ENCODE measurements around the gene KRT79. TPM values are rescaled to one million over a fixed set of nuclear protein-coding genes. Genes with fewer than 3 reads are reported as not detected.

KRT79 gene
- total RNA-seq, 2 experiments from 2014 or later, result not detected

- POLR2A ChIA-PET, result interaction anchor here (0.6 kb wide), 1 partner anchor 502 kb away, joined by 4 read pairs; no protein-coding TSS in a partner anchor
- Mint-ChIP-seq H3K4me3 (no peak overlapping the region), H3K36me3 (ENCODE audit: low read depth) (no peaks in the 10 kb centered on the region), H3K4me1 (ENCODE audit: low read depth) (peaks cover 26% of the 10 kb centered on the region), H3K9me3 (ENCODE audit: insufficient read depth) (no peaks in the 10 kb centered on the region), H3K27me3 (ENCODE audit: low read depth) (peaks cover 9% of the 10 kb centered on the region), H3K27ac (no peak overlapping the region)
- DNase-seq (no peak), ATAC-seq (no peak)
- CTCF ChIA-PET, result interaction anchor here (0.9 to 21.6 kb wide), 10 partner anchors 12 to 500 kb away, joined by 3 to 736 read pairs (median 4); partner anchors contain the start of genes KRT74 and KRT79
Measured at GRCh38 chr12:52872644-52873389, 38.7 kb upstream of the KRT79 start.

- Mint-ChIP-seq H3K27me3 (ENCODE audit: low read depth) (peaks cover 9% of the 10 kb centered on the region), H3K27ac (no peak overlapping the region), H3K36me3 (ENCODE audit: low read depth) (no peaks in the 10 kb centered on the region), H3K9me3 (ENCODE audit: insufficient read depth) (no peaks in the 10 kb centered on the region), H3K4me1 (ENCODE audit: low read depth) (peaks cover 36% of the 10 kb centered on the region), H3K4me3 (no peak overlapping the region)
- ATAC-seq, result no peak
- no peak for DNase-seq
- CTCF ChIA-PET, result interaction anchor here (0.7 to 21.6 kb wide), 22 partner anchors 9 to 714 kb away, joined by 3 to 736 read pairs (median 4); partner anchors contain the start of genes EIF4B, KRT1 and KRT74
- POLR2A ChIA-PET, result no interaction called here
Measured at GRCh38 chr12:52871291-52872039, 37.4 kb upstream of the KRT79 start.

- POLR2A ChIA-PET, result interaction anchor here (1.0 kb wide), 1 partner anchor 289 kb away, joined by 3 read pairs; no protein-coding TSS in a partner anchor
- H3K27ac Mint-ChIP-seq, result no peak overlapping the region
- H3K36me3 Mint-ChIP-seq (ENCODE audit: low read depth), result no peaks in the 10 kb centered on the region
- H3K4me3 Mint-ChIP-seq, result no peak overlapping the region
- H3K27me3 Mint-ChIP-seq (ENCODE audit: low read depth), result peaks cover 6% of the 10 kb centered on the region
- peak; percentile 60 for ATAC-seq
- DNase-seq, result peak; percentile 85
- H3K4me1 Mint-ChIP-seq (ENCODE audit: low read depth), result peaks cover 36% of the 10 kb centered on the region
- CTCF ChIA-PET, result interaction anchor here (0.6 to 21.6 kb wide), 60 partner anchors 9 to 714 kb away, joined by 3 to 736 read pairs (median 4); partner anchors contain the start of genes EIF4B, KRT1, KRT4 and KRT74
- no peaks in the 10 kb centered on the region for H3K9me3 Mint-ChIP-seq (ENCODE audit: insufficient read depth)
Measured at GRCh38 chr12:52870361-52871290, 36.5 kb upstream of the KRT79 start.

DNA sequence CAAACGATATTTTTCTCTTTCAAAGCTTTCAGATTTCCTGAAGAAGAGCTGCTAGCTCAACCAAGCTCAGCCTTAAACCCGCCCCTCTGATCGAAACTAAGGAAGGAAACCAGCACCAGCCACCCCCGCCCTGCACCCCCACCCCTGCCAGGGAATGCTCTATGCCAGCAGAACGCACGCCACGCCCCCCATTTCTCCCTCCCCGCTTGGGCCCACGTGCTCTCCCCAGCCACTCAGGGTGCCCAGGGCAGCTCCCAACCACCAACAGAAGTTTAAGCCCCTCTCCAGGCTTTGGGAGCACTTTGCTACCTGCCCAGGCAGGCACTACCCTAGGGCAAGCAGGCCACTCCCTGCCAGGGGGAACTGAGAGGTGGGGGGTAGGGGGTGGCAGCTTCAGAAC is 33.5 kb upstream of the KRT79 start:
- Mint-ChIP-seq H3K9me3 (ENCODE audit: insufficient read depth) (no peaks in the 10 kb centered on the region), H3K27ac (no peak overlapping the region), H3K27me3 (ENCODE audit: low read depth) (no peaks in the 10 kb centered on the region), H3K36me3 (ENCODE audit: low read depth) (no peaks in the 10 kb centered on the region), H3K4me1 (ENCODE audit: low read depth) (peaks cover 18% of the 10 kb centered on the region), H3K4me3 (no peak overlapping the region)
- no peak for DNase-seq
- ATAC-seq, result no peak
- ChIA-PET CTCF (interaction anchor here (1.4 to 21.6 kb wide), 3 partner anchors 12 to 286 kb away, joined by 3 to 736 read pairs (median 12); partner anchors contain the start of gene KRT74), POLR2A (no interaction called here)

DNA sequence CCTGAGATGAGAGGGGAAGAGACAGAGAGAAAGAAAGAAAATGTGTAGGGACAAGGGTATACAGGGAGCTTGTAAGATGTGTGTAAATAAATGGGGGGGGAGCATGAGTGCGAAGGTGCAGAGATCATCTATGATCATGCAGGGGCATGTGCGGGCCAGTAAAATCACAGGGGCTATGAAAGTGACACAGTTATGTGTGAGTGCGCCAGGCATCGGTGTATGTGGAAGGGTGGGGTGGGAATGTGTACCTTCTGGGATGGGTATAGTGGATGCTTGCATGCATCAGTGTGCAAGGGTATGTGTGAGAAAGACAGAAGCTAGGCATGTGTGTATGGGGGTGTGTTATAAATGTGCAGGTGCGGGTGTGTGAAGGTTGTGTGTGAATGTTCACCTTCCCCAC is 33.0 kb upstream of the KRT79 start:
- ATAC-seq (no peak), DNase-seq (no peak)
- H3K36me3 Mint-ChIP-seq (ENCODE audit: low read depth), result no peaks in the 10 kb centered on the region
- no peak overlapping the region for H3K4me3 Mint-ChIP-seq
- CTCF ChIA-PET, result interaction anchor here (1.4 to 21.6 kb wide), 3 partner anchors 12 to 286 kb away, joined by 3 to 736 read pairs (median 12); partner anchors contain the start of gene KRT74
- H3K27me3 Mint-ChIP-seq (ENCODE audit: low read depth), result no peaks in the 10 kb centered on the region
- no peaks in the 10 kb centered on the region for H3K9me3 Mint-ChIP-seq (ENCODE audit: insufficient read depth)
- POLR2A ChIA-PET, result no interaction called here
- no peak overlapping the region for H3K27ac Mint-ChIP-seq
- H3K4me1 Mint-ChIP-seq (ENCODE audit: low read depth), result peaks cover 18% of the 10 kb centered on the region

GRCh38 chr12:52865090-52865944 is 31.2 kb upstream of the KRT79 start:
- POLR2A ChIA-PET, result no interaction called here
- CTCF ChIA-PET, result interaction anchor here (0.6 to 21.6 kb wide), 6 partner anchors 14 to 586 kb away, joined by 3 to 736 read pairs (median 3); partner anchors contain the start of gene KRT74
- no peak overlapping the region for H3K4me3 Mint-ChIP-seq
- H3K9me3 Mint-ChIP-seq (ENCODE audit: insufficient read depth), result no peaks in the 10 kb centered on the region
- no peaks in the 10 kb centered on the region for H3K36me3 Mint-ChIP-seq (ENCODE audit: low read depth)
- no peaks in the 10 kb centered on the region for H3K27me3 Mint-ChIP-seq (ENCODE audit: low read depth)
- ATAC-seq, result peak; percentile 47
- peaks cover 13% of the 10 kb centered on the region for H3K4me1 Mint-ChIP-seq (ENCODE audit: low read depth)
- peak; percentile 36 for DNase-seq
- no peak overlapping the region for H3K27ac Mint-ChIP-seq

GRCh38 chr12:52862023-52862422 is 27.9 kb upstream of the KRT79 start:
- no peak overlapping the region for H3K27ac Mint-ChIP-seq
- H3K9me3 Mint-ChIP-seq (ENCODE audit: insufficient read depth), result no peaks in the 10 kb centered on the region
- no peaks in the 10 kb centered on the region for H3K27me3 Mint-ChIP-seq (ENCODE audit: low read depth)
- no peak overlapping the region for H3K4me3 Mint-ChIP-seq
- DNase-seq (no peak), ATAC-seq (no peak)
- CTCF ChIA-PET, result interaction anchor here (1.0 to 1.8 kb wide), 3 partner anchors 9 to 23 kb away, joined by 3 to 6 read pairs (median 5); no protein-coding TSS in a partner anchor
- POLR2A ChIA-PET, result no interaction called here
- H3K36me3 Mint-ChIP-seq (ENCODE audit: low read depth), result no peaks in the 10 kb centered on the region
- peaks cover 2% of the 10 kb centered on the region for H3K4me1 Mint-ChIP-seq (ENCODE audit: low read depth)

- DNase-seq (no peak), ATAC-seq (no peak)
- no peaks in the 10 kb centered on the region for H3K4me1 Mint-ChIP-seq (ENCODE audit: low read depth)
- no peak overlapping the region for H3K4me3 Mint-ChIP-seq
- H3K36me3 Mint-ChIP-seq (ENCODE audit: low read depth), result no peaks in the 10 kb centered on the region
- H3K9me3 Mint-ChIP-seq (ENCODE audit: insufficient read depth), result no peaks in the 10 kb centered on the region
- ChIA-PET CTCF (interaction anchor here (1.0 to 1.9 kb wide), 5 partner anchors 9 to 278 kb away, joined by 3 to 6 read pairs (median 5); no protein-coding TSS in a partner anchor), POLR2A (no interaction called here)
- H3K27me3 Mint-ChIP-seq (ENCODE audit: low read depth), result no peaks in the 10 kb centered on the region
- no peak overlapping the region for H3K27ac Mint-ChIP-seq
Measured at GRCh38 chr12:52861511-52861910, 27.4 kb upstream of the KRT79 start.

GRCh38 chr12:52860102-52860823 is 26.2 kb upstream of the KRT79 start:
- no peak overlapping the region for H3K4me3 Mint-ChIP-seq
- H3K9me3 Mint-ChIP-seq (ENCODE audit: insufficient read depth), result no peaks in the 10 kb centered on the region
- ChIA-PET POLR2A (interaction anchor here (0.5 kb wide), 1 partner anchor 284 kb away, joined by 3 read pairs; no protein-coding TSS in a partner anchor), CTCF (interaction anchor here (0.8 to 1.9 kb wide), 4 partner anchors 10 to 277 kb away, joined by 3 to 9 read pairs (median 4); no protein-coding TSS in a partner anchor)
- peaks cover 4% of the 10 kb centered on the region for H3K27me3 Mint-ChIP-seq (ENCODE audit: low read depth)
- H3K36me3 Mint-ChIP-seq (ENCODE audit: low read depth), result no peaks in the 10 kb centered on the region
- ATAC-seq (no peak), DNase-seq (no peak)
- no peaks in the 10 kb centered on the region for H3K4me1 Mint-ChIP-seq (ENCODE audit: low read depth)
- H3K27ac Mint-ChIP-seq, result no peak overlapping the region

GRCh38 chr12:52857500-52857899 is 23.4 kb upstream of the KRT79 start:
- CTCF ChIA-PET, result no interaction called here

More at GRCh38 chr12:52857500-52857899, 23.4 kb upstream of the KRT79 start:
- POLR2A ChIA-PET, result no interaction called here
- H3K36me3 Mint-ChIP-seq (ENCODE audit: low read depth), result no peaks in the 10 kb centered on the region
- DNase-seq, result no peak
- H3K27me3 Mint-ChIP-seq (ENCODE audit: low read depth), result peaks cover 20% of the 10 kb centered on the region
- no peak overlapping the region for H3K4me3 Mint-ChIP-seq
- H3K27ac Mint-ChIP-seq, result no peak overlapping the region
- no peaks in the 10 kb centered on the region for H3K4me1 Mint-ChIP-seq (ENCODE audit: low read depth)
- no peaks in the 10 kb centered on the region for H3K9me3 Mint-ChIP-seq (ENCODE audit: insufficient read depth)
- no peak for ATAC-seq

All from activated CD8-positive, alpha-beta T cell treated with anti-CD3 and anti-CD28 coated beads, Interleukin-2, amount 10 ng/mL, durations not matched to agents 7 days and 5 days (primary cell).